GM19467 (cell line): ENCODE results near the gene ARHGEF1.
"Not testable (repeated sequence)": the region's sequence is repeated elsewhere in the genome, so short reads cannot be mapped to it uniquely, and the experiment has no call there.

Source experiments
- ATAC-seq: cut with Tn5 transposase; IDR thresholded peaks from one replicate; pipeline ENCODE4 v1.9.1; 2021; ENCODE audit warnings: mild to moderate bottlenecking, moderate library complexity; ENCODE audit not compliant: unreplicated experiment

The ARHGEF1 gene

DNA sequence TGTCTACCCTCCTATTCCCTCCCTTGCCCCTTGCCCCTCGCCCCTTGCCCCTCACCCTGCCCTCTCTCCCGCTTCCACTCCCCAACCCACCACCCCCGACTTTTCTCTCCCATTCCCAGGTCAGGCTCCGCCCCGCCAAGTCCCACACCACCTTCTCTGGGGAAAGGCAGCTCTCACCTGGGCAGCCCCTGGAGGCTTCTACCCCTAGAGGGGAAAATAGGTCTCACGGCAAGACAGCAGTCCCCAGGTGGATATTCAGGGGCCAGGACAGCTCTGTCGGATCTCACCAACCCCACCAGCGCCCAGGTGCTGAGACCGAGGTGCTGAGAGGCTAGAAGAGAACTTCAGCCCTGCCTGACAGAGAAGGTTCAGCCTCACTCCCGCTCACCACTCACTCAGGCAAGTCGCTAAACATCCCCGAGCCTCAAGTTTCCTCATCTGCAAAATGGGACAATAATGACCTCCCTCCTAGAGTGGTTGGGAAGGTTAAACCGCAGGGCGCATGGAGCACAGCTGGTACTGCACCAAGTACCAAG, 46.6 kb downstream of the ARHGEF1 start:
- ATAC-seq = no peak

DNA sequence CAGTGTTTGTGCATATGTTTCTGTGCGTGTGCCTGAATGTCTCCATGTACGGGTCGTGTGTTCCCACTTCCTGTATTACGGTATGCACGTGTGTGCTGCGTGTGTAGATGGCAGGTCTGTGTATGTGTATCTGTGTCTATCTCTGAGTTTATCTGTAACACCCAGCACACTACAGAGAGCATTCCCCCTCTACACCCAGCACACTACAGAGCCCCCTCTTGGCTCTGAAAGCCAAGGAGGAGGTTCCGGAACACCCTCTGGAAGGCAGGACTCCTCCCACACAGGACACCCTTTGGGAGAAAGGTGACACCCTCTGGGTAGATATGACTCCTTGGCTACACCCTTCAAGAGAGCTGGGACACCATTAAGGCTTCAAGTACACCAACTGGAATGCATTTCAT, 47.3 kb downstream of the ARHGEF1 start:
- ATAC-seq = no peak

DNA sequence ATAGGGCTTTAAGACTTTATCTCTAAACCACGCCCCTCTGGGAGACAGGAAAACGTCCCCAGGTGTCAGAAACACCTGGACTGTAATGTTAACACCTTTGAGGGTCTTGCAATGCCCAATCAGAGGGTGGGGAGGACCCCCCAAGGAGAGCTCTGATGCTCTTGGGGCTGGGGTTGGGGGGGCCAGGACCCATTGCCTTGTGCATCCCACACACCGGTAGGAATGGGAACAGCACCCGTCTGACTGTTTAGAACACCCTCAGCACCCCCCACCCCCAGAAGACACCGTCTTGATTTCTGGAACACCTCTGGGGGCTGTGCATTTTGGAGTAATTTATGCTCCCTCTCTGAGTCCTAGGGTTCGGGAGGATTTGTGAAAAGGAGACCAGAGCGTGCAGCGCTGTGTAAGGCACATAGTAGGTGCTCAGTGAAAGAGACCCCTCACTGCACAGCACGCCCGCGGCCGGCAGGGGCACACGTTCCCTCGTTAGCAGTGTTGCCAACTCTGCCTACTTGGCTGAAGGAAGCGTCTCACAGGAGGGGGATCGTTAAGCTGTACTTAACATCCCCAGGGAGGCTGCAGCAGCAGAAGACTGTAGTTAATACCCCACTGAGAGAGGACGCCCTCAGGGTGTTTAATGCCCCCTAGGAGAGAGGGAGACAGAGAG, 48.1 kb downstream of the ARHGEF1 start:
- ATAC-seq = no peak

- no peak for ATAC-seq
These were observed 49.3 kb downstream of the ARHGEF1 start for GRCh38 chr19:41932259-41932719.

DNA sequence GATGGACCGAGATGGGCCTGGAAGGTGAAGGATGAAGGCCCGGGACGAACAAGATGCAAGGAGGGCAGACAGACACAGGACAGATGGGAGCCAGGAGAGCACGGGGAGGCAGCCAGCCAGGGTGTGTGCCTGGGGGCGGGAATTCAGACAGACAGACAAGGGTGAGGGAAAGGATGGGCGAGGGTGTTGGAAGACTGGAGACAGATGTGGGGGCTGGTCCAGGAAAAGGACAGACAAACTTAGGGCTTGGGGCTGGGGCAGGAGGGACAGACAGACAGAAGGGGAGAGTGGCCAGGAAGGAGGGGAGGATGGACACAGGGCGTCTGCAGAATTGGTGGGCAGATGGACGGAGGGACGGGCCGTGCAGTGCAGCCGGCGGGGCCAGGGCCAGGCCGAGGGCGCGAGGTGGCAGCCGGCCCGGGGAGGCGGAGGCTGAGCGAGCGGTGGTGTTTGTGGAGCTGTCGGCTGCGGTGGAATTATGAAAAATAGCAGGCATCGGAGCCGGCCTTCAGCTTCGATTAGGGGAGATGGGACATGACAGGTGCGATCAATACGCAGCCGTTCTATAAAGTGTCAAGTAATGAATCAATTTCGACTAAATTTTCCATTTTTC, 49.8 kb downstream of the ARHGEF1 start:
- ATAC-seq = no peak

DNA sequence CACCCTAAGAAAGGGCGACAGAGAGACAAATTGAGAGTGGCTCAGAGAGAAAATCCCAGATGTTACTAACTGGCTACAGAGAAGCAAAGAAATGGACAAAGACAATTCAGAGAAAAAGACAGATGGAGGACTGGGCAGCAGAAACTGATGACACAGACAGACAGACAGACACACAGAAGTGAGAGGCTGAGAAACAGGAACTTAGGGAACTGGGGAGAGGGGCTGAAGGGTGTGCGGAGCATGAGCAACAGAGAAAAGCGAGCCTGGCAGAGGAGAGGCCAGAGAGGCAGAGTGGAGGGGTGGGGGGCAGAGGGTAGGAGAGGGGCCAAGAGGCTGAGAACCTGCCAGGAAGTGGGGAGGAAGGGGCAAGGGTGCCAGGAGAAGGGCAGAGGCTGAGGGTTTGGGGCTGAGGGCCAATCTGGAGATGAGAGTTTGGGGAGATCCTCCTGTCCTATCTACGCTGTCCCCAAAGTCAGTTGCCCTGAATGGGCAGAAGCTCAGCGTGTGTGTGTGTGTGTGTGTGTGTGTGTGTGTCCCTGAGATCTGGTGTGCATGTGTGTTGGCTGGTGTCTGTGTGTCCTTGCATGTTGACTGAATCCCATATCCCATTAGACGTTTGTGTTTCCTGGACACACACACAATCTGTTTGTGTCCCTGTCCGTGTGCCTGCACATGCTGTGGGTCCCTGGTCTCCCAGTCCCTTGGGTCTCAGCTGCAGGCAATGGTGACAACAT, 50.9 kb downstream of the ARHGEF1 start:
- no peak for ATAC-seq

DNA sequence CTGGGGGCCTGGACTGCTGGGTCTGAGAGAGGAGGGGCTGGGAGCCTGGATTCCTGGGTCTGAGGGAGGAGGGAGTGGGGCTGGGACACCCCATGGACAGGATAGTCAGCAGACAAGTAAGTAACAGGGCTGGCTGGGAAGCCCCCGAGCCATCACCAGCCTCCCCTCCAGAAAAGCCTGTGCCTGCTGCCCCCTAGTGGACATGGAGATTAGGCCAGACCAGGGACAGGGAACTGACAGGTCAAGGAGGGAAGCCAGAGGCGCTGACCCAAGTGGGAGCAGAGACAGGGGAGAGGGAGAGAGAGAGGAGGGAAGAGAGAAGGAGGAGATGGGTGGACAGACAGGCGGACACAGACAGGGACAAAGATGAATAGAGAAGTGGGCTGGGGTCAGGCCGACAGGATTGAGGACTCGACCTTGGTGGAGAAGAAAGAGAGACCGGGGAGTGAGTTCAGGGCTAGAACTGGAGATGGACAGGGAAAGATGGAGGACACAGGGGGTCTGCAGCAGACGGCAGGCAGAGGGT, 51.9 kb downstream of the ARHGEF1 start:
- ATAC-seq = no peak

DNA sequence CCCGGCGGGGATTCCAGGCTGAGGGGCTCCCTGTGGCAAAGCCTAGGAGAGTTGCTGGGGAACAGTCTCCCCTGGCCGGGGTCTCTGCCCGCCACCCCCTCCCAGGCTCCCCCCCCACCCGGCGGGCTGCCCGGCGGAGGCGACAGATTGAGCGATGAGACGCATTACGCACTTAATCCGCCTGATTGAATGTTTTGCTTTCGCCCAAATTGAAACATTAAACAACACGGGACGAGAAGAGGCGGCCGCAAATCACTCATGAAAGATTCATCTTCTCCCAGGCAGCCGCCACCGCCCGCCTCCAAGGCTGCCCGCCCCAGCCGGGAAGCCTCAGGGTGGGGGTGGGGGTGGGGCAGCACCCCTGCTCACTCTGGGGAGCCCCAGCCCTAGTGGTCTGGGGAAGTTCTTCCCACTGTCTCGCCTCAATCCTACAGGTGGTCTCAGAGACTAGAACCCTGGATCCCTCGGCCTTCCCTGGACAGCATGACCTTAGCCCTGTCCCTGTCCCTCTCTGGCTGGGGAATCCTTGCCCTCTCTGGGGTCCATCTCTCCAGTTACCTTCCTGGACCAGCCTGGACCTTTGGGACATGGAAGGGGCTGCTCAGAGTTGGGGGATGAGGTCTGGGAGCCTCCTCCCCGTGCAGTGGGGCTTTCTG, 52.9 kb downstream of the ARHGEF1 start:
- no peak for ATAC-seq

- ATAC-seq = no peak
These were observed 53.4 kb downstream of the ARHGEF1 start for GRCh38 chr19:41936416-41936850.

- no peak for ATAC-seq
These were observed 54.0 kb downstream of the ARHGEF1 start for GRCh38 chr19:41936961-41937360.

- no peak for ATAC-seq
These were observed 54.8 kb downstream of the ARHGEF1 start for GRCh38 chr19:41937525-41938468.

- not testable (repeated sequence) for ATAC-seq
These were observed 56.2 kb downstream of the ARHGEF1 start for GRCh38 chr19:41939209-41939608.

- ATAC-seq = no peak
These were observed 57.1 kb downstream of the ARHGEF1 start for GRCh38 chr19:41939861-41940730.

- no peak for ATAC-seq
These were observed 57.9 kb downstream of the ARHGEF1 start for GRCh38 chr19:41940731-41941409.

GRCh38 chr19:41941410-41942202, 58.6 kb downstream of the ARHGEF1 start:
- ATAC-seq = no peak

- no peak for ATAC-seq
These were observed 61.4 kb downstream of the ARHGEF1 start for GRCh38 chr19:41944336-41944735.

- peak; percentile 82 for ATAC-seq
These were observed 62.3 kb downstream of the ARHGEF1 start for GRCh38 chr19:41945135-41945766.
